SK-N-SH (cell line): ENCODE results near the gene AGK. TPM values are rescaled to one million over a fixed set of nuclear protein-coding genes. Genes with fewer than 3 reads are reported as not detected.

Experiments
- CTCF ChIA-PET: fragments of 300-600, 350-600 bp; formaldehyde crosslinking; extraction: SDS; loops from one replicate; lab custom pipeline; 2021; lab: Yijun Ruan, JAX
- POLR2A ChIA-PET: fragments of 350-600 bp; sonication (Branson Sonifier 250); formaldehyde crosslinking; extraction: SDS; loops from one replicate; lab custom pipeline; 2020; ENCODE audit warnings: antibody characterized with exemption, inconsistent platforms; lab: Yijun Ruan, JAX
- DNase-seq: peaks from one replicate; pipeline ENCODE4 v3.0.0; 2012
- H2AFZ ChIP-seq: fragments of 200-600 bp; sonication (generic); 2 replicates; pipeline ENCODE4 v1.8.1; 2016; ENCODE audit warnings: antibody characterized with exemption, mild to moderate bottlenecking, low read depth
- H3F3A ChIP-seq: fragments of 200-600 bp; sonication (generic); replicated peaks from 2 replicates; pipeline ENCODE3; 2016; ENCODE audit warnings: antibody characterized with exemption, mild to moderate bottlenecking; ENCODE audit not compliant: insufficient read depth
- H3K27ac ChIP-seq, 2 experiments: fragments of 200-500 bp in 1 of 2; fragments of 200-600 bp in 1 of 2; sonication (Bioruptor generic) in 1 of 2; sonication (generic), shearing (Covaris generic) in 1 of 2; 2 replicates each; pipeline versions ENCODE4 v1.5.1 to v1.6.1; 2014 to 2016; ENCODE audit warnings: low read depth in 2 of 2, inconsistent platforms in 1 of 2, low read length in 1 of 2, mild to moderate bottlenecking in 1 of 2, mixed read lengths in 1 of 2
- H3K27me3 ChIP-seq: fragments of 200-600 bp; sonication (generic), shearing (Covaris generic); 2 replicates; pipeline ENCODE4 v1.6.1; 2016; ENCODE audit warnings: mixed run types; ENCODE audit not compliant: insufficient read depth
- H3K36me3 ChIP-seq, 2 experiments: fragments of 200-500 bp in 1 of 2; fragments of 200-600 bp in 1 of 2; sonication (Bioruptor generic) in 1 of 2; sonication (generic) in 1 of 2; replicated peaks in 1 of 2; 2 replicates each; pipeline versions ENCODE3 to v1.5.1; 2014 to 2016; ENCODE audit warnings: low read length in 1 of 2, mild to moderate bottlenecking in 1 of 2; ENCODE audit not compliant: insufficient read depth in 2 of 2, control insufficient read depth in 1 of 2
- H3K4me1 ChIP-seq, 2 experiments: fragments of 200-500 bp in 1 of 2; fragments of 200-600 bp in 1 of 2; sonication (Bioruptor generic) in 1 of 2; sonication (generic), shearing (Covaris generic) in 1 of 2; 2 replicates each; pipeline versions ENCODE4 v1.5.1 to v1.6.1; 2014 to 2016; ENCODE audit warnings: low read depth in 1 of 2, low read length in 1 of 2, mixed run types in 1 of 2; ENCODE audit not compliant: insufficient read depth in 2 of 2, control insufficient read depth in 1 of 2
- H3K4me2 ChIP-seq: fragments of 200-600 bp; sonication (generic), shearing (Covaris generic); 2 replicates; pipeline ENCODE4 v1.6.1; 2017; ENCODE audit warnings: mixed run types
- H3K4me3 ChIP-seq, 2 experiments: fragments of 200-500 bp in 1 of 2; fragments of 200-600 bp in 1 of 2; sonication (Bioruptor generic) in 1 of 2; sonication (generic), shearing (Covaris generic) in 1 of 2; 2 replicates each; pipeline versions ENCODE4 v1.5.1 to v1.8.1; 2014 to 2016; ENCODE audit warnings: low read depth in 2 of 2, inconsistent platforms in 1 of 2, low read length in 1 of 2, mild to moderate bottlenecking in 1 of 2, mixed read lengths in 1 of 2, moderate library complexity in 1 of 2
- H3K79me2 ChIP-seq: fragments of 200-600 bp; sonication (generic); 2 replicates; pipeline ENCODE4 v1.8.1; 2017; ENCODE audit warnings: mild to moderate bottlenecking; ENCODE audit not compliant: insufficient read depth
- H3K9ac ChIP-seq: fragments of 200-600 bp; sonication (generic); 2 replicates; pipeline ENCODE4 v1.6.1; 2017; ENCODE audit warnings: mixed run types
- H3K9me2 ChIP-seq: fragments of 200-600 bp; sonication (generic); 2 replicates; pipeline ENCODE4 v1.6.1; 2017; ENCODE audit warnings: mixed run types
- H3K9me3 ChIP-seq: fragments of 200-600 bp; sonication (generic); 2 replicates; pipeline ENCODE4 v1.6.1; 2017; ENCODE audit warnings: mixed run types, mild to moderate bottlenecking, moderate library complexity
- H4K20me1 ChIP-seq: fragments of 200-600 bp; sonication (generic); 2 replicates; pipeline ENCODE4 v1.6.1; 2017; ENCODE audit warnings: mild to moderate bottlenecking, mixed run types; ENCODE audit not compliant: insufficient read depth
- CHD2 ChIP-seq: fragments of 150-350 bp; IDR thresholded peaks from 2 replicates; pipeline ENCODE4 v1.6.1; 2018; ENCODE audit warnings: low read length; ENCODE audit not compliant: partially characterized antibody
- ELF1 ChIP-seq: IDR thresholded peaks from 2 replicates; pipeline ENCODE4 v1.4.0; 2012
- FOXJ3 ChIP-seq: sonication (generic); formaldehyde crosslinking; IDR thresholded peaks from 2 replicates; pipeline ENCODE4 v1.5.1; 2020; ENCODE audit warnings: mild to moderate bottlenecking, missing genetic modification reagents
- FOXM1 ChIP-seq: IDR thresholded peaks from 2 replicates; pipeline ENCODE4 v1.4.0; 2012; ENCODE audit warnings: low read depth, mild to moderate bottlenecking
- GATA2 ChIP-seq: sonication (generic); formaldehyde crosslinking; IDR thresholded peaks from 2 replicates; pipeline ENCODE4 v1.5.0; 2020; ENCODE audit warnings: mild to moderate bottlenecking, missing genetic modification reagents
- JUND ChIP-seq: IDR thresholded peaks from 2 replicates; pipeline ENCODE4 v1.4.0; 2012
- MEF2A ChIP-seq: IDR thresholded peaks from 2 replicates; pipeline ENCODE4 v1.4.0; 2012; ENCODE audit warnings: low read depth, borderline replicate concordance
- MXI1 ChIP-seq: IDR thresholded peaks from 2 replicates; pipeline ENCODE4 v1.6.1; 2012; ENCODE audit warnings: mild to moderate bottlenecking, low read depth, low read length, improper control_type of control experiment
- NFIC ChIP-seq: IDR thresholded peaks from 2 replicates; pipeline ENCODE4 v1.4.0; 2012; ENCODE audit warnings: borderline replicate concordance
- NRF1 ChIP-seq: IDR thresholded peaks from 2 replicates; pipeline ENCODE4 v1.6.1; 2012; ENCODE audit warnings: low read depth, mild to moderate bottlenecking, low read length
- PBX3 ChIP-seq: IDR thresholded peaks from 2 replicates; pipeline ENCODE4; 2012
- POLR2AphosphoS5 ChIP-seq: IDR thresholded peaks from 2 replicates; pipeline ENCODE4 v1.6.1; 2012; ENCODE audit warnings: low read depth, low read length
- RAD21 ChIP-seq: IDR thresholded peaks from 2 replicates; pipeline ENCODE4 v1.6.1; 2012; ENCODE audit warnings: mild to moderate bottlenecking, low read length
- REST ChIP-seq: IDR thresholded peaks from 2 replicates; pipeline ENCODE4 v1.6.1; 2012; ENCODE audit warnings: mild to moderate bottlenecking, low read depth, low read length, moderate library complexity
- RFX5 ChIP-seq: IDR thresholded peaks from 2 replicates; pipeline ENCODE4 v1.6.1; 2012; ENCODE audit warnings: mild to moderate bottlenecking, improper control_type of control experiment, low read length
- RXRA ChIP-seq: IDR thresholded peaks from 2 replicates; pipeline ENCODE4 v1.4.0; 2012; ENCODE audit warnings: low read depth, mild to moderate bottlenecking, borderline replicate concordance
- TAF1 ChIP-seq: IDR thresholded peaks from 2 replicates; pipeline ENCODE4 v1.6.1; 2012; ENCODE audit warnings: low read depth, mild to moderate bottlenecking, low read length, moderate library complexity, borderline replicate concordance
- TEAD4 ChIP-seq: IDR thresholded peaks from 2 replicates; pipeline ENCODE4 v1.4.0; 2012; ENCODE audit warnings: mild to moderate bottlenecking, borderline replicate concordance; ENCODE audit not compliant: insufficient read depth
- USF1 ChIP-seq: IDR thresholded peaks from 2 replicates; pipeline ENCODE4 v1.4.0; 2012; ENCODE audit warnings: low read depth, borderline replicate concordance
- YY1 ChIP-seq: IDR thresholded peaks from 2 replicates; pipeline ENCODE4 v1.4.0; 2012; ENCODE audit warnings: low read depth, mild to moderate bottlenecking
- whole genome bisulfite sequencing: methylation state at CpG from one replicate; pipeline ENCODE4 v1.1.6; 2017; ENCODE audit warnings: low lambda C conversion rate; 5-methylcytosine and 5-hydroxymethylcytosine counted together
- polyA plus RNA-seq, 3 experiments: library from polyadenylated mRNA; depleted of rRNA; stranded (reverse); fragments of >200 nt; gene quantifications; 2 replicates each; pipeline ENCODE4 v1.2.3, GENCODE V29; 2012
- TF ChIP-seq, protein P1 (sequence below): fragments of 150-350 bp; IDR thresholded peaks from 2 replicates; pipeline ENCODE4 v1.6.1; 2016; ENCODE audit warnings: mild to moderate bottlenecking, low read depth, low read length
- TF ChIP-seq, protein P2 (sequence below): IDR thresholded peaks from 2 replicates; pipeline ENCODE4 v1.4.0; 2012; ENCODE audit warnings: low read depth, borderline replicate concordance

AGK gene
- polyA plus RNA-seq, 1 of the 3 experiments (the other 2 are of a cell fraction) = 45.7 TPM

DNA sequence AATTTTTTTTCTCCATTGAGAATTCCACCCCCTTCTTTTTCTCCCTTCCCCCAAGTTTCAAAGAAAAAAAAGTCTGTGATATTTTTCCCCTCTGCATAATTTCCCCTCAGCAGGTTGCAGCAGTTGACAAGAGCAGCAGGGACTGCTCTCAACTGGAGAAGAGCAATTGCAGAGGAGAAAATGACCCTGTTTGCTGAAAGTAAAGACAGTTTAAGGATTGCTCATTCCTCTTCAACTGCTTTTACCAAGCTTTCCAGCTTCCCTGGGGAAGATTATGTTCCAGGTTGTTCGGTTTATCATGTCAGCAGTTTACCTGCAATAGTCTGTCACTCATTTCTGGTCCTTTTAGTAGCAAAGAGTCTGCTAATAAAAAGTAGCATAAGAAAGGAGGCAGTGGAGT lies 16.2 kb downstream of the AGK start:
- POLR2A ChIA-PET = no interaction called here

DNA sequence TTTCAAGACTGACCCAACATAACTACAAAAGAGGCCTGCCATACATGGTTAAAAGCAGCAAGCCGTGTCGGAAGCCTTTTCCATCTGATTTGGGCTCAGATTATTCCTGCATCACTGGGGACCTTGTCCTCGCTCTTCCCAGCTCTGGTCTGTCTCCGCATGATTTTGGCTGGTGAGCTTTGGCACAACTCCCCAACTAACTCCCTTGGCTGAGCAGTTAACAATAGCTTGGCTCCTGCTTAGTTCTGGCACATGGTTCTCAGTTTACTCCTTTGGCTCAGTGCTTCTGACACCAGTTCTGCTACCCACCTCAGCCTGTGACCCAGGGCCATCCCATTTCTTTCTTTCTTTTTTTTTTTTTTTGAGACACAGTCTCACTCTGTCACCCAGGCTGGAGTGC lies 17.0 kb downstream of the AGK start:
- Histone ChIP-seq H3K27me3 (no peaks in the 10 kb centered on the region), H3K4me2 (no peak overlapping the region), H3K27ac (no peak overlapping the region), H3K79me2 (peaks cover 8% of the 10 kb centered on the region; the same call in 1 of the 2 replicates), H3K9me2 (no peaks in the 10 kb centered on the region), H4K20me1 (no peaks in the 10 kb centered on the region), H3K4me3 (no peak overlapping the region), H3F3A (no peaks in the 10 kb centered on the region), H3K4me1 (no peaks in the 10 kb centered on the region), H3K9ac (no peak overlapping the region), H3K36me3 (peaks cover 29 to 64% of the 10 kb centered on the region in 2 experiments), H2AFZ (no peak overlapping the region), H3K9me3 (no peaks in the 10 kb centered on the region)
- ChIA-PET CTCF (interaction anchor here (1.5 kb wide), 1 partner anchor 82 kb away, joined by 3 read pairs; no protein-coding TSS in a partner anchor), POLR2A (interaction anchor here (2.0 kb wide), 1 partner anchor 17 kb away, joined by 7 read pairs; the partner anchor contains the start of gene AGK)
- DNase-seq = no peak
- WGBS = 92% methylated on average over 4 of the region's 4 CpGs
- TF ChIP-seq FOXJ3 (CRISPR knock-in tag) (no peak), RXRA (no peak), JUND (no peak), PBX3 (no peak), TAF1 (no peak), FOXM1 (no peak), RFX5 (no peak), POLR2AphosphoS5 (no peak), TEAD4 (no peak), RAD21 (no peak), NRF1 (no peak), YY1 (no peak), REST (no peak), NFIC (no peak)
- TF ChIP-seq, protein P1, sequence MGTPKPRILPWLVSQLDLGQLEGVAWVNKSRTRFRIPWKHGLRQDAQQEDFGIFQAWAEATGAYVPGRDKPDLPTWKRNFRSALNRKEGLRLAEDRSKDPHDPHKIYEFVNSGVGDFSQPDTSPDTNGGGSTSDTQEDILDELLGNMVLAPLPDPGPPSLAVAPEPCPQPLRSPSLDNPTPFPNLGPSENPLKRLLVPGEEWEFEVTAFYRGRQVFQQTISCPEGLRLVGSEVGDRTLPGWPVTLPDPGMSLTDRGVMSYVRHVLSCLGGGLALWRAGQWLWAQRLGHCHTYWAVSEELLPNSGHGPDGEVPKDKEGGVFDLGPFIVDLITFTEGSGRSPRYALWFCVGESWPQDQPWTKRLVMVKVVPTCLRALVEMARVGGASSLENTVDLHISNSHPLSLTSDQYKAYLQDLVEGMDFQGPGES = no peak
- TF ChIP-seq, protein P2, sequence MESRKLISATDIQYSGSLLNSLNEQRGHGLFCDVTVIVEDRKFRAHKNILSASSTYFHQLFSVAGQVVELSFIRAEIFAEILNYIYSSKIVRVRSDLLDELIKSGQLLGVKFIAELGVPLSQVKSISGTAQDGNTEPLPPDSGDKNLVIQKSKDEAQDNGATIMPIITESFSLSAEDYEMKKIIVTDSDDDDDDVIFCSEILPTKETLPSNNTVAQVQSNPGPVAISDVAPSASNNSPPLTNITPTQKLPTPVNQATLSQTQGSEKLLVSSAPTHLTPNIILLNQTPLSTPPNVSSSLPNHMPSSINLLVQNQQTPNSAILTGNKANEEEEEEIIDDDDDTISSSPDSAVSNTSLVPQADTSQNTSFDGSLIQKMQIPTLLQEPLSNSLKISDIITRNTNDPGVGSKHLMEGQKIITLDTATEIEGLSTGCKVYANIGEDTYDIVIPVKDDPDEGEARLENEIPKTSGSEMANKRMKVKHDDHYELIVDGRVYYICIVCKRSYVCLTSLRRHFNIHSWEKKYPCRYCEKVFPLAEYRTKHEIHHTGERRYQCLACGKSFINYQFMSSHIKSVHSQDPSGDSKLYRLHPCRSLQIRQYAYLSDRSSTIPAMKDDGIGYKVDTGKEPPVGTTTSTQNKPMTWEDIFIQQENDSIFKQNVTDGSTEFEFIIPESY = no peak

More for the DNA sequence above, 16.2 kb downstream of the AGK start:
- Histone ChIP-seq H3K4me3 (no peak overlapping the region), H2AFZ (no peak overlapping the region), H3K79me2 (peaks cover 9% of the 10 kb centered on the region; the same call in 1 of the 2 replicates), H3K9ac (no peak overlapping the region), H4K20me1 (no peaks in the 10 kb centered on the region), H3K4me2 (no peak overlapping the region)
- no peak for TF ChIP-seq MXI1
- TF ChIP-seq MEF2A = no peak
- TF ChIP-seq CHD2 = no peak
- no peak for TF ChIP-seq GATA2 (CRISPR knock-in tag)
- no peak for TF ChIP-seq ELF1
- no peak for TF ChIP-seq USF1
- TF ChIP-seq, all 33 proteins: peak for 0
- CTCF ChIA-PET = interaction anchor here (1.5 kb wide), 1 partner anchor 83 kb away, joined by 3 read pairs; no protein-coding TSS in a partner anchor
- Histone ChIP-seq H3K9me2 (no peaks in the 10 kb centered on the region), H3K9me3 (no peaks in the 10 kb centered on the region), H3K27me3 (no peaks in the 10 kb centered on the region), H3K4me1 (no peaks in the 10 kb centered on the region; a peak in 1 of 4 replicates), H3K36me3 (peaks cover 25 to 61% of the 10 kb centered on the region in 2 experiments), H3F3A (no peaks in the 10 kb centered on the region), H3K27ac (no peak overlapping the region)
- DNase-seq = no peak
- WGBS = 90% methylated on average over 1 of the region's 1 CpG
